H1 (cell line): ENCODE measurements around the gene RNF182. TPM values are rescaled to one million over a fixed set of nuclear protein-coding genes. Genes with fewer than 3 reads are reported as not detected.

Source experiments
- CTCF ChIA-PET: fragments of 300-600 bp; sonication (Branson Sonifier 250); formaldehyde crosslinking; loops from one replicate; lab custom pipeline; 2021; ENCODE audit not compliant: partially characterized antibody; lab: Charles Lee
- POLR2A ChIA-PET: fragments of 300-600 bp; sonication (Branson Sonifier 250); formaldehyde crosslinking; loops from one replicate; lab custom pipeline; 2021; ENCODE audit warnings: inconsistent platforms; ENCODE audit not compliant: partially characterized antibody; lab: Charles Lee
- DNase-seq, 2 experiments: peaks; one replicate each; pipeline versions ENCODE4 v3.0.0 to v3.0.0-alpha.2; 2010 to 2022; ENCODE audit warnings: low spot score in 2 of 2, low read depth in 1 of 2, mixed read lengths in 1 of 2
- FAIRE-seq: peaks from 2 replicates; lab custom pipeline; 2011; peaks lifted over from hg19 to GRCh38; lab: Jason Lieb, UNC
- H2AFZ ChIP-seq: 2 replicates; pipeline ENCODE4 v1.8.1; 2012; ENCODE audit warnings: low read length, inconsistent platforms
- H2AK5ac ChIP-seq: 2 replicates; pipeline ENCODE4 v1.6.1; 2013; ENCODE audit warnings: low read depth, low read length
- H2BK120ac ChIP-seq: replicated peaks from 2 replicates; pipeline ENCODE3; 2013; ENCODE audit warnings: low read depth, low read length, inconsistent platforms
- H2BK12ac ChIP-seq: 2 replicates; pipeline ENCODE4 v1.6.1; 2013; ENCODE audit warnings: low read depth, low read length
- H2BK15ac ChIP-seq: 2 replicates; pipeline ENCODE4 v1.6.1; 2013; ENCODE audit warnings: low read length
- H2BK20ac ChIP-seq: 2 replicates; pipeline ENCODE4 v1.6.1; 2013; ENCODE audit warnings: low read length
- H2BK5ac ChIP-seq: 2 replicates; pipeline ENCODE4 v1.6.1; 2013; ENCODE audit warnings: low read depth, low read length
- H3K14ac ChIP-seq: 2 replicates; pipeline ENCODE4 v1.6.1; 2013; ENCODE audit warnings: inconsistent platforms; ENCODE audit not compliant: insufficient read length
- H3K18ac ChIP-seq: 2 replicates; pipeline ENCODE4 v1.6.1; 2013; ENCODE audit warnings: low read length; ENCODE audit errors: extremely low read depth
- H3K23ac ChIP-seq: 2 replicates; pipeline ENCODE4 v1.6.1; 2013; ENCODE audit warnings: inconsistent platforms; ENCODE audit not compliant: insufficient read length
- H3K23me2 ChIP-seq: 2 replicates; pipeline ENCODE4 v1.6.1; 2013; ENCODE audit warnings: low read depth, low read length
- H3K27ac ChIP-seq: 2 replicates; pipeline ENCODE4 v1.6.1; 2011; ENCODE audit warnings: low read depth, low read length, inconsistent platforms
- H3K27me3 ChIP-seq, 4 experiments: replicated peaks in 1 of 4; 1 replicate in 1 of 4; 2 replicates in 3 of 4; pipeline versions ENCODE4 v1.6.1 to v1.8.1; 2011 to 2013; ENCODE audit warnings: low read length in 3 of 4, mild to moderate bottlenecking in 3 of 4, inconsistent platforms in 2 of 4, mixed read lengths in 2 of 4, moderate library complexity in 1 of 4; ENCODE audit not compliant: control insufficient read depth in 3 of 4, insufficient read depth in 3 of 4; ENCODE audit errors: extremely low read depth in 1 of 4
- H3K36me3 ChIP-seq, 4 experiments: 2 replicates each; pipeline versions ENCODE4 v1.6.1 to v1.8.1; 2011 to 2013; ENCODE audit warnings: mild to moderate bottlenecking in 4 of 4, low read length in 3 of 4, moderate library complexity in 2 of 4, control low read depth in 1 of 4, inconsistent platforms in 1 of 4; ENCODE audit not compliant: insufficient read depth in 4 of 4, control insufficient read depth in 2 of 4
- H3K4ac ChIP-seq: replicated peaks from 2 replicates; pipeline ENCODE3; 2013; ENCODE audit warnings: low read length, low read depth, mixed read lengths, inconsistent platforms; ENCODE audit not compliant: insufficient read length
- H3K4me1 ChIP-seq, 4 experiments: replicated peaks in 1 of 4; 1 replicate in 1 of 4; 2 replicates in 3 of 4; pipeline versions ENCODE4 v1.6.1 to v1.8.1; 2011 to 2013; ENCODE audit warnings: low read length in 3 of 4, inconsistent platforms in 2 of 4, mixed read lengths in 1 of 4; ENCODE audit not compliant: insufficient read depth in 4 of 4, control insufficient read depth in 3 of 4
- H3K4me2 ChIP-seq, 2 experiments: 2 replicates each; pipeline versions ENCODE4 v1.6.1 to v1.8.1; 2011 to 2013; ENCODE audit warnings: low read depth in 2 of 2, low read length in 2 of 2, control low read depth in 1 of 2, inconsistent platforms in 1 of 2, mild to moderate bottlenecking in 1 of 2; ENCODE audit not compliant: insufficient read depth in 1 of 2
- H3K4me3 ChIP-seq, 4 experiments: fragments of 200-600, 300-600 bp in 1 of 4; sonication (generic), shearing (Covaris generic), sonication (Bioruptor Twin) in 1 of 4; 2 replicates each; pipeline versions ENCODE4 v1.5.1 to v1.8.1; 2011 to 2016; ENCODE audit warnings: low read length in 4 of 4, low read depth in 3 of 4, control low read depth in 2 of 4, inconsistent platforms in 2 of 4, mild to moderate bottlenecking in 2 of 4, mixed read lengths in 1 of 4, moderate library complexity in 1 of 4; ENCODE audit not compliant: insufficient read depth in 2 of 4; ENCODE audit errors: extremely low read depth in 1 of 4
- H3K56ac ChIP-seq: replicated peaks from 2 replicates; pipeline ENCODE3; 2013; ENCODE audit warnings: low read depth, mild to moderate bottlenecking, mixed read lengths, low read length, inconsistent platforms; ENCODE audit not compliant: insufficient read length
- H3K79me1 ChIP-seq: 2 replicates; pipeline ENCODE4 v1.6.1; 2013; ENCODE audit warnings: low read depth, low read length, control low read depth
- H3K79me2 ChIP-seq, 2 experiments: 2 replicates each; pipeline versions ENCODE4 v1.6.1 to v1.8.1; 2012 to 2013; ENCODE audit warnings: low read length in 2 of 2, mild to moderate bottlenecking in 2 of 2, inconsistent platforms in 1 of 2; ENCODE audit not compliant: insufficient read depth in 2 of 2, control insufficient read depth in 1 of 2
- H3K9ac ChIP-seq, 4 experiments: replicated peaks in 1 of 4; 1 replicate in 1 of 4; 2 replicates in 3 of 4; pipeline versions ENCODE4 v1.6.1 to v1.8.1; 2011 to 2013; ENCODE audit warnings: low read depth in 3 of 4, low read length in 3 of 4, control low read depth in 2 of 4, mild to moderate bottlenecking in 2 of 4, moderate library complexity in 2 of 4, inconsistent platforms in 1 of 4; ENCODE audit errors: extremely low read depth in 1 of 4
- H3K9me3 ChIP-seq, 2 experiments: 2 replicates each; pipeline versions ENCODE4 v1.6.1 to v1.8.1; 2012 to 2013; ENCODE audit warnings: mild to moderate bottlenecking in 2 of 2, moderate library complexity in 2 of 2, control low read depth in 1 of 2, inconsistent platforms in 1 of 2, low read depth in 1 of 2, low read length in 1 of 2, mixed read lengths in 1 of 2; ENCODE audit not compliant: insufficient read depth in 2 of 2
- H4K20me1 ChIP-seq, 2 experiments: replicated peaks in 1 of 2; 2 replicates each; pipeline versions ENCODE3 to v1.8.1; 2011 to 2013; ENCODE audit warnings: inconsistent platforms in 2 of 2, low read length in 2 of 2, mild to moderate bottlenecking in 1 of 2; ENCODE audit not compliant: insufficient read depth in 2 of 2, control insufficient read depth in 1 of 2
- H4K5ac ChIP-seq: 2 replicates; pipeline ENCODE4 v1.6.1; 2013; ENCODE audit warnings: low read length, low read depth, mixed read lengths, inconsistent platforms; ENCODE audit not compliant: insufficient read length
- H4K8ac ChIP-seq: 2 replicates; pipeline ENCODE4 v1.8.0; 2013; ENCODE audit warnings: mild to moderate bottlenecking, moderate library complexity, low read length, inconsistent platforms; ENCODE audit not compliant: insufficient read depth; ENCODE audit errors: extremely low read depth
- H4K91ac ChIP-seq: replicated peaks from 2 replicates; pipeline ENCODE3; 2013; ENCODE audit warnings: low read length, mixed read lengths, inconsistent platforms; ENCODE audit not compliant: insufficient read length
- CBX8 ChIP-seq: fragments of 300-800, 300-1000 bp; sonication (generic); IDR thresholded peaks from 2 replicates; pipeline ENCODE4 v1.7.1; 2016; ENCODE audit warnings: low read depth, low read length, borderline replicate concordance
- CHD1 ChIP-seq: IDR thresholded peaks from 2 replicates; pipeline ENCODE4 v1.6.1; 2012; ENCODE audit warnings: low read depth, low read length, improper control_type of control experiment
- GABPA ChIP-seq: IDR thresholded peaks from 2 replicates; pipeline ENCODE4 v1.6.1; 2011; ENCODE audit warnings: mild to moderate bottlenecking, low read length, moderate library complexity, borderline replicate concordance; ENCODE audit not compliant: insufficient read depth
- GTF2F1 ChIP-seq: IDR thresholded peaks from 2 replicates; pipeline ENCODE4 v1.6.1; 2012; ENCODE audit warnings: low read depth, low read length, improper control_type of control experiment, borderline replicate concordance
- RNF2 ChIP-seq: fragments of 200-900, 300-1000 bp; sonication (generic); IDR thresholded peaks from 2 replicates; pipeline ENCODE4 v1.7.1; 2016; ENCODE audit warnings: borderline replicate concordance, low read depth, mild to moderate bottlenecking, antibody characterized with exemption, low read length; ENCODE audit not compliant: poor library complexity, severe bottlenecking; ENCODE audit errors: missing control alignments
- SP4 ChIP-seq: IDR thresholded peaks from 2 replicates; pipeline ENCODE4 v1.6.1; 2012; ENCODE audit warnings: low read length, inconsistent platforms
- TAF1 ChIP-seq: IDR thresholded peaks from 2 replicates; pipeline ENCODE4 v1.6.1; 2011; ENCODE audit warnings: mild to moderate bottlenecking, low read depth, low read length
- whole genome bisulfite sequencing, 2 experiments: shearing (Covaris generic) in 1 of 2; methylation state at CpG; one replicate each; pipeline versions ENCODE4 v1.1.6 to v1.1.7; 2013 to 2015; ENCODE audit warnings: low lambda C conversion rate in 2 of 2, mixed read lengths in 2 of 2, inconsistent platforms in 1 of 2, low coverage in 1 of 2, missing lambda C conversion rate in 1 of 2; ENCODE audit not compliant: insufficient replicate concordance in 2 of 2, insufficient coverage in 1 of 2, insufficient read length in 1 of 2; ENCODE audit errors: extremely low coverage in 1 of 2, missing lambda C conversion rate in 1 of 2; 5-methylcytosine and 5-hydroxymethylcytosine counted together
- polyA plus RNA-seq, 7 experiments: library from polyadenylated mRNA; depleted of rRNA in 3 of 7; stranded (reverse) in 5 of 7; unstranded in 2 of 7; fragments of >200 nt in 5 of 7; fragments of 200-250 nt in 2 of 7; gene quantifications; 1 replicate in 5 of 7; 2 replicates in 1 of 7; 4 replicates in 1 of 7; pipeline versions ENCODE4 v1.2.1 to v1.2.3, GENCODE V29; 2011 to 2013; ENCODE audit warnings: missing spikeins in 2 of 7, mixed read lengths in 2 of 7
- total RNA-seq: library from RNA; stranded (reverse); fragmentation: NEBNext Ultra II Directional; extraction: Animal tissue kit (Norgen Biotek cat#: 25700); gene quantifications from 2 replicates; pipeline ENCODE4 v1.2.1, GENCODE V29; 2021

The RNF182 gene
- total and polyA plus RNA-seq, 2 of the 8 experiments (the other 6 are each of a cell fraction or from before 2014, with no cell fraction given): 6.2 to 10.7 TPM

- 86% methylated on average over 2 of the region's 2 CpGs; no CpG with 5 or more reads in 1 of the 2 experiments for WGBS, 2 experiments
- Histone ChIP-seq H3K23me2 (no peaks in the 10 kb centered on the region), H3K4me3 (no peak overlapping the region), H2BK15ac (no peak overlapping the region), H2BK5ac (no peak overlapping the region), H2AK5ac (peak overlapping the region; percentile 25; the same call in 1 of the 2 replicates), H3K9ac (no peak overlapping the region), H3K36me3 (peaks cover 0 to 7% (median 0%) of the 10 kb centered on the region in 4 experiments; a peak in 3 of 8 replicates), H4K8ac (no peak overlapping the region), H4K91ac (no peak overlapping the region), H3K56ac (no peak overlapping the region), H3K4ac (no peak overlapping the region), H3K4me2 (no peak overlapping the region), H3K18ac (no peak overlapping the region), H3K79me1 (no peaks in the 10 kb centered on the region; the same call in 1 of the 2 replicates), H4K20me1 (no peaks in the 10 kb centered on the region), H2BK20ac (no peak overlapping the region), H3K23ac (no peak overlapping the region), H3K79me2 (no peaks in the 10 kb centered on the region), H4K5ac (no peak overlapping the region), H2BK120ac (no peak overlapping the region), H2BK12ac (no peak overlapping the region), H3K27ac (no peak overlapping the region), H3K9me3 (peaks cover 9 to 25% of the 10 kb centered on the region in 2 experiments), H3K14ac (no peak overlapping the region), H2AFZ (no peak overlapping the region), H3K4me1 (no peaks in the 10 kb centered on the region), H3K27me3 (no peaks in the 10 kb centered on the region)
- no peak for FAIRE-seq
- no peak for DNase-seq
- CTCF ChIA-PET: no interaction called here
- POLR2A ChIA-PET: no interaction called here
- no peak for TF ChIP-seq GABPA
- TF ChIP-seq CHD1: no peak
- no peak for TF ChIP-seq RNF2
- TF ChIP-seq TAF1: no peak
- no peak for TF ChIP-seq SP4
- no peak for TF ChIP-seq GTF2F1
- TF ChIP-seq CBX8: no peak
Measured at GRCh38 chr6:13953061-13953705, 28.4 kb downstream of the RNF182 start.
